GM21447 (cell line): ENCODE data around the gene TNF.

Experiments used
- ATAC-seq: cut with Tn5 transposase; IDR thresholded peaks from one replicate; pipeline ENCODE4 v1.9.1; 2021; ENCODE audit not compliant: unreplicated experiment

The TNF gene

GRCh38 chr6:31572041-31572911 lies 3.1 kb upstream of the TNF start, which contains the start of gene LTA:
Gene LTA (plus strand): TSS chr6:31572289. CDS start chr6:31572743, 454 bp downstream.
- peak; percentile 44 for ATAC-seq

- ATAC-seq: no peak
Observed at GRCh38 chr6:31573239-31574105, 1.9 kb upstream of the TNF start.

- ATAC-seq: no peak
Observed at GRCh38 chr6:31574106-31575061, 981 bp upstream of the TNF start.

- ATAC-seq: no peak
Observed at GRCh38 chr6:31575952-31576685, 754 bp downstream of the TNF start.

GRCh38 chr6:31576897-31577578 lies 1.7 kb downstream of the TNF start:
- ATAC-seq: no peak

GRCh38 chr6:31577579-31577966 lies 2.2 kb downstream of the TNF start:
- ATAC-seq: no peak

DNA sequence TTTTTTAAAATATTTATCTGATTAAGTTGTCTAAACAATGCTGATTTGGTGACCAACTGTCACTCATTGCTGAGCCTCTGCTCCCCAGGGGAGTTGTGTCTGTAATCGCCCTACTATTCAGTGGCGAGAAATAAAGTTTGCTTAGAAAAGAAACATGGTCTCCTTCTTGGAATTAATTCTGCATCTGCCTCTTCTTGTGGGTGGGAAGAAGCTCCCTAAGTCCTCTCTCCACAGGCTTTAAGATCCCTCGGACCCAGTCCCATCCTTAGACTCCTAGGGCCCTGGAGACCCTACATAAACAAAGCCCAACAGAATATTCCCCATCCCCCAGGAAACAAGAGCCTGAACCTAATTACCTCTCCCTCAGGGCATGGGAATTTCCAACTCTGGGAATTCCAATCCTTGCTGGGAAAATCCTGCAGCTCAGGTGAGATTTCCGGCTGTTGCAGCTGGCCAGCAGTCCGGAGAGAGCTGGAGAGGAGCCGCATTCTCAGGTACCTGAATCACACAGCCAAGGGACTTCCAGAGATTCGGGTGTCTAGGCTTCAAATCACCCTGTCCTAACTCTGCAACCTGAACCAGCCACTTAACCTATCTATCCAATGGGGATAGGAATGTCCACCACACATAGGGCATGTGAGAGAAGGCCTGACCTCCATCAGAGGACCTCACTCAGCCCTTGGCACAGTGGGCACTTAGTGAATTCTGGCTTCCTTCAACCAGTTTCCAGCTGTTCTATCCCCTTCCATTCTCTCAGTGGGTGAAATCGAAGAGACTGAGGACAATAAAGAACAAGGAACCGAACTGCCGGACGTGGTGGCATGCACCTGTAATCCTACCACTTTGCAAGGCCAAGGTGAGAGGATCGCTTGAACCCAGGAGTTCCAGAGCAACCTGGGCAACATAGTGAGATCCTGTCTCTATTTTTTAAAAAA lies 3.1 kb downstream of the TNF start:
- ATAC-seq: no peak

GRCh38 chr6:31579119-31579505 lies 3.7 kb downstream of the TNF start:
- ATAC-seq: no peak

GRCh38 chr6:31579546-31580437 lies 4.4 kb downstream of the TNF start:
- no peak for ATAC-seq

GRCh38 chr6:31580438-31580740 lies 5.0 kb downstream of the TNF start:
- no peak for ATAC-seq

DNA sequence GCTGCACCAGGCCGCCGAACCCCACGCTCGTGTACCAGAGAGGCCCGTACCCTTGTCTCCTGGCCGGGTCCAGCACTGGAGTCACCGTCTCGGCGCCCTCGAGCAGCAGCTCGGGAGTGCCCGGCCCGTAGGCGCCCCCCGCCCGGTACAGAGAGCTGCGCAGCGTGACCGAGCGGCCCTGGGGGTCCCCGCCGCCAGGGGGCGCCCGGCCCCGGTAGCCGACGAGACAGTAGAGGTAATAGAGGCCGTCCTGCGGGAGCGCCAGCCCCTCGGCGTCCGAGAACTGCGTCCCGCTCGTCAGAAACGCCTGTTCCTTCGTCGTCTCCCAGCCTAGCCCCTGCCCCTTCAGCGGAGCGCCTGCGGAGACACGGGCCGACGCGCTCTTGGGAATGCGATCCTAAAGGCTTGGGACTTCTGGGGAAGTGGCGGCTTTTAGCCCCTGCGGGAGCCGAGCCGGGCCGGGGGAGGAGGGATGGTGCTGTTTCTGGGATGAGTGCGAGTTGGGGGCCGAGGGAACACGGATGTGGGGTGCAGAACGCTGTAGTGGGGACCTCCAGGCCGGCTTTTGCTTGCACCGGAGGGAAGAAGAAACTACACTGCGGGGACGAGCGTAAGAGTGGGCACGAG lies 5.6 kb downstream of the TNF start:
- peak; percentile 46 for ATAC-seq

- no peak for ATAC-seq
Observed at GRCh38 chr6:31581434-31582229, 6.3 kb downstream of the TNF start.

GRCh38 chr6:31582230-31582643 lies 6.9 kb downstream of the TNF start, which contains the start of gene LTB:
Gene LTB (minus strand): TSS chr6:31582424. CDS start chr6:31582417, 7 bp downstream.
- ATAC-seq: no peak

- ATAC-seq: no peak
Observed at GRCh38 chr6:31585491-31585890, 10.1 kb downstream of the TNF start.

- no peak for ATAC-seq
Observed at GRCh38 chr6:31586008-31586407, 10.6 kb downstream of the TNF start, which contains the start of gene LST1. Gene LST1 (plus strand): TSS chr6:31586277. CDS start chr6:31587300, 1,023 bp downstream.
